Esophagus (tissue), 2 donors: ENCODE measurements around the gene ARHGAP33. TPM values are rescaled to one million over a fixed set of nuclear protein-coding genes. Genes with fewer than 3 reads are reported as not detected.

Experiments used
- H3K27ac ChIP-seq, 2 donors: one replicate each; pipeline ENCODE4 v1.5.1; 2013; ENCODE audit warnings: low read depth in 2 of 2, mild to moderate bottlenecking in 2 of 2, inconsistent platforms in 1 of 2, low read length in 1 of 2, moderate library complexity in 1 of 2
- H3K27me3 ChIP-seq, 2 donors: one replicate each; pipeline ENCODE4 v1.6.1; 2013; ENCODE audit warnings: low read length in 2 of 2, control low read depth in 1 of 2, mild to moderate bottlenecking in 1 of 2; ENCODE audit not compliant: insufficient read depth in 2 of 2, control insufficient read depth in 1 of 2
- H3K36me3 ChIP-seq, 2 donors: one replicate each; pipeline ENCODE4 v1.6.1; 2013; ENCODE audit warnings: low read length in 1 of 2; ENCODE audit not compliant: control insufficient read depth in 2 of 2, insufficient read depth in 2 of 2
- H3K4me1 ChIP-seq, 2 donors: one replicate each; pipeline ENCODE4 v1.6.1; 2013; ENCODE audit warnings: low read length in 1 of 2; ENCODE audit not compliant: control insufficient read depth in 2 of 2, insufficient read depth in 2 of 2
- H3K4me3 ChIP-seq, 2 donors: one replicate each; pipeline ENCODE4 v1.5.1; 2013; ENCODE audit warnings: low read length in 2 of 2, mild to moderate bottlenecking in 2 of 2, low read depth in 1 of 2, moderate library complexity in 1 of 2
- H3K9me3 ChIP-seq, 2 donors: one replicate each; pipeline ENCODE4 v1.6.1; 2013; ENCODE audit warnings: mild to moderate bottlenecking in 2 of 2, low read depth in 1 of 2, low read length in 1 of 2, moderate library complexity in 1 of 2; ENCODE audit not compliant: control insufficient read depth in 2 of 2, insufficient read depth in 1 of 2
- WGBS, 2 donors: extraction: QIAGEN DNeasy Blood & Tissue Kit; methylation state at CpG; one replicate each; pipeline ENCODE4 v1.1.7; 2013; 5-methylcytosine and 5-hydroxymethylcytosine counted together
- polyA plus RNA-seq, 2 donors: library from polyadenylated mRNA; stranded (reverse); fragments of 200-250 nt; gene quantifications; one replicate each; pipeline ENCODE4 v1.2.3, GENCODE V29; 2013
- donor health status: healthy with polysubstance abuse.
- donor health status: Bipolar disorder and iron deficiency.

Gene ARHGAP33
- polyA plus RNA-seq, 2 donors: 5.7 to 20.8 TPM

- 78% methylated on average over 19 of the region's 19 CpGs for WGBS, 2 donors
- Histone ChIP-seq H3K27ac (no peak overlapping the region), H3K4me1 (peaks cover 0 to 7% of the 10 kb centered on the region in 2 donors), H3K9me3 (no peaks in the 10 kb centered on the region), H3K36me3 (peaks cover 0 to 14% of the 10 kb centered on the region in 2 donors), H3K4me3 (no peak overlapping the region), H3K27me3 (no peaks in the 10 kb centered on the region)
These were observed 1.9 kb downstream of the ARHGAP33 start for GRCh38 chr19:35777086-35777841.

DNA sequence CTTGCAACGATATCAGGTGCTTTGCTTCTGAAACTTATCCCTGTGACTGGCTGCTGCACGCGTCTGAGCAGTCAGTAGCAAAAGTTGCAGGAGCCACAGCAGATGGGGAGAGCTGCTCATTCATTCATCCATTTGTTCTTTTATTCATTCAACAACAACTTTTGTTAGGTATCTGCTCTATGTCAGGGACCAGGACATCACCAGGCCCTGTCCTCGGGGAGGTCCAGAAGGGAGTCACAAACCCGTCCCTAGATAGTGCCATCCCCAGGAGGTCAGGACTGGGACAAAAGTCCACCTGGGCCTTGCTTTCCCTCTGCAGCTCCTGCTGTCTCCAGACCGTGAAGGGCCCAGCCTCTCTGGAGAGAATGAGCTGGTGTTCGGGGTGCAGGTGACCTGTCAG lies 2.6 kb downstream of the ARHGAP33 start:
- Histone ChIP-seq H3K27ac (no peak overlapping the region), H3K4me3 (no peak overlapping the region), H3K4me1 (peaks cover 0 to 7% of the 10 kb centered on the region in 2 donors), H3K27me3 (no peaks in the 10 kb centered on the region), H3K36me3 (peaks cover 0 to 18% of the 10 kb centered on the region in 2 donors), H3K9me3 (no peaks in the 10 kb centered on the region)
- WGBS, 2 donors: 86 to 97% methylated on average over 7 of the region's 7 CpGs

DNA sequence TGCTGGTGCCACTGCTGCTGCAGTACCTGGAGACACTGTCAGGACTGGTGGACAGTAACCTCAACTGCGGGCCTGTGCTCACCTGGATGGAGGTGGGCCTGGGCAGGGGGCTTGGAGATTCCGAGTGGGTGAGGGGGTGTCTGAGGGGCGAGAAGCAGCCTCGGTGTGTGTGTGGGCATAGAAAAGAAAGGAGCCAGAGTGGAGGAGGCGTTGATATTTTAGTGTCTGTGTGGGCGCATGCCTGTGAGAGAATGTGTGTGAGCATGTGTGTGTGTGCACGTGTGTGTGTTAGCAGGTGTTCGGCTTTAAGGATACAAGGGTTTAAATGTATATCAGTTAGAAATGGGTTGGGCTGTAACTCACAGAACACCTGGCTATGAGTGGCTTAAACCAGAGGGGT lies 3.7 kb downstream of the ARHGAP33 start:
- no peaks in the 10 kb centered on the region for H3K9me3 ChIP-seq
- WGBS, 2 donors: 86 to 91% methylated on average over 8 of the region's 8 CpGs
- peaks cover 0 to 7% of the 10 kb centered on the region in 2 donors for H3K4me1 ChIP-seq
- H3K27me3 ChIP-seq: no peaks in the 10 kb centered on the region
- no peak overlapping the region for H3K4me3 ChIP-seq
- H3K27ac ChIP-seq: no peak overlapping the region
- peaks cover 0 to 18% of the 10 kb centered on the region in 2 donors for H3K36me3 ChIP-seq

- peaks cover 0 to 18% of the 10 kb centered on the region in 2 donors for H3K36me3 ChIP-seq
These were observed 4.7 kb downstream of the ARHGAP33 start for GRCh38 chr19:35780058-35780457.

GRCh38 chr19:35780717-35781116 lies 5.4 kb downstream of the ARHGAP33 start:
- Histone ChIP-seq H3K27ac (no peak overlapping the region), H3K27me3 (no peaks in the 10 kb centered on the region), H3K4me1 (peaks cover 2% of the 10 kb centered on the region in 2 donors), H3K4me3 (no peak overlapping the region), H3K36me3 (peaks cover 0 to 18% of the 10 kb centered on the region in 2 donors), H3K9me3 (no peaks in the 10 kb centered on the region)
- WGBS, 2 donors: 96 to 97% methylated on average over 20 of the region's 20 CpGs

More at GRCh38 chr19:35780058-35780457, 4.7 kb downstream of the ARHGAP33 start:
- H3K27me3 ChIP-seq: no peaks in the 10 kb centered on the region
- H3K4me3 ChIP-seq: no peak overlapping the region
- 91 to 92% methylated on average over 16 of the region's 16 CpGs for WGBS, 2 donors
- peaks cover 2% of the 10 kb centered on the region in 2 donors for H3K4me1 ChIP-seq
- H3K9me3 ChIP-seq: no peaks in the 10 kb centered on the region
- no peak overlapping the region for H3K27ac ChIP-seq

DNA sequence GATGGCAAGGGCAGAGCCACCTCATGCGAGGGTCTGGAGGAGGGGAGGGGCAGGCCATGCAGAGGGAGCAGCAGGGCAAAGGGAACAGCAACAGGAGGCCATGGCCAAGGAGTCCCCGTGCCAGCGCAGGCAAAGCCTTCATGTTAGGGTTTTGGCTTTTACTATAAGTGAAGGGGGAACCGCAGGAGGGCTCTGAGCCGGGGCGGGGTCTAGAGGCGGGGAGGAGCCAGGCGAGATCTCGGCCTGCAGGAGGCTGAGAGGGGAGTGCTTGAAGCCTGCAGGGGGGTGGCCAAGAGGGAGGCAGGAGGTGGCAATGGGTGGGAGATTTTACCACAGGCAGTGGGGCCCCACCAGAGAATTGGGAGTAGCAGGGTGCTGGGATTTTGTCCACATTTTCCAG lies 6.3 kb downstream of the ARHGAP33 start:
- Histone ChIP-seq H3K4me3 (no peak overlapping the region), H3K27ac (no peak overlapping the region), H3K9me3 (no peaks in the 10 kb centered on the region), H3K4me1 (peaks cover 0 to 2% of the 10 kb centered on the region in 2 donors), H3K36me3 (peaks cover 0 to 18% of the 10 kb centered on the region in 2 donors), H3K27me3 (no peaks in the 10 kb centered on the region)
- WGBS, 2 donors: 82 to 91% methylated on average over 9 of the region's 9 CpGs

DNA sequence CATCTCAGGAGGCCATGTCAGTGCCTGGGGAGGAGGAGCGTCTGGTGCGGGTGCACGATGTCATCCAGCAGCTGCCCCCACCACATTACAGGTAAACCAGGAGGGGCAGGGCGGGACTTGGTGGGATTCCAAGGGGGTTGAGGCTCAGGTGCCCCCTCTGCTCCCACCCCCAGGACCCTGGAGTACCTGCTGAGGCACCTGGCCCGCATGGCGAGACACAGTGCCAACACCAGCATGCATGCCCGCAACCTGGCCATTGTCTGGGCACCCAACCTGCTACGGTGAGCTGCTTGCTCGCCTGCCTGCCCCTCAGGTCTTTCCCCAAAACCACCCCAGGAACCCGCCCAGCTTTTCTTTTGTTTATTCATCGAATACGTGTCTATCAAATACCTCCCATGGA lies 7.2 kb downstream of the ARHGAP33 start:
- Histone ChIP-seq H3K4me1 (peaks cover 0 to 2% of the 10 kb centered on the region in 2 donors), H3K9me3 (no peaks in the 10 kb centered on the region), H3K36me3 (peaks cover 0 to 20% of the 10 kb centered on the region in 2 donors), H3K27ac (no peak overlapping the region), H3K27me3 (no peaks in the 10 kb centered on the region), H3K4me3 (no peak overlapping the region)
- WGBS, 2 donors: 95% methylated on average over 12 of the region's 12 CpGs

GRCh38 chr19:35783469-35784434 lies 8.4 kb downstream of the ARHGAP33 start:
- Histone ChIP-seq H3K36me3 (peaks cover 0 to 20% of the 10 kb centered on the region in 2 donors), H3K4me1 (peaks cover 0 to 2% of the 10 kb centered on the region in 2 donors), H3K27ac (no peak overlapping the region), H3K4me3 (no peak overlapping the region), H3K9me3 (no peaks in the 10 kb centered on the region), H3K27me3 (no peaks in the 10 kb centered on the region)
- WGBS, 2 donors: 86 to 87% methylated on average over 26 to 28 of the region's 28 CpGs

- 82 to 87% methylated on average over 28 to 45 of the region's 45 CpGs for WGBS, 2 donors
- H3K36me3 ChIP-seq: peaks cover 0 to 20% of the 10 kb centered on the region in 2 donors
- H3K27me3 ChIP-seq: no peaks in the 10 kb centered on the region
- H3K4me1 ChIP-seq: peaks cover 0 to 2% of the 10 kb centered on the region in 2 donors
- H3K9me3 ChIP-seq: no peaks in the 10 kb centered on the region
- H3K27ac ChIP-seq: no peak overlapping the region
- H3K4me3 ChIP-seq: no peak overlapping the region
These were observed 9.4 kb downstream of the ARHGAP33 start for GRCh38 chr19:35784503-35785338.
